Endothelial cell of umbilical vein (primary cell): ENCODE results near the gene PEX10. TPM values are rescaled to one million over a fixed set of nuclear protein-coding genes. Genes with fewer than 3 reads are reported as not detected.

Experiments used
- BruUV-seq: library from RNA; stranded (reverse); fragments of 400-500 nt; replicated peaks from 2 replicates; lab custom pipeline; 2021; lab: Mats Ljungman, UMichigan
- CTCF ChIA-PET: fragments of 300-600, 350-600 bp; sonication (Branson Sonifier 250); formaldehyde crosslinking; loops from one replicate; lab custom pipeline; 2021; ENCODE audit warnings: antibody characterized with exemption, inconsistent platforms; lab: Charles Lee
- POLR2A ChIA-PET: fragments of 300-600, 350-600 bp; sonication (Branson Sonifier 250); formaldehyde crosslinking; loops from one replicate; lab custom pipeline; 2021; ENCODE audit warnings: antibody characterized with exemption, inconsistent platforms; lab: Charles Lee
- DNase-seq: peaks from one replicate; pipeline ENCODE4 v3.0.0-alpha.2; 2011; ENCODE audit warnings: low read depth, low spot score
- FAIRE-seq: peaks from 2 replicates; lab custom pipeline; 2011; peaks lifted over from hg19 to GRCh38; lab: Jason Lieb, UNC
- H2AFZ ChIP-seq: 2 replicates; pipeline ENCODE4 v1.6.0; 2012; ENCODE audit warnings: low read depth, low read length, control low read depth, inconsistent platforms
- H3K27ac ChIP-seq: 2 replicates; pipeline ENCODE4 v1.5.1; 2011; ENCODE audit warnings: low read depth, mild to moderate bottlenecking, control low read depth, low read length, moderate library complexity; ENCODE audit not compliant: insufficient read depth
- H3K27me3 ChIP-seq, 2 experiments: 2 replicates each; pipeline versions ENCODE4 v1.6.0 to v1.6.1; 2011; ENCODE audit warnings: low read length in 2 of 2, mixed read lengths in 1 of 2; ENCODE audit not compliant: control insufficient read depth in 2 of 2, insufficient read depth in 2 of 2
- H3K36me3 ChIP-seq, 2 experiments: 2 replicates in 1 of 2; 3 replicates in 1 of 2; pipeline ENCODE4 v1.5.1; 2011; ENCODE audit warnings: low read length in 2 of 2, mild to moderate bottlenecking in 1 of 2, moderate library complexity in 1 of 2; ENCODE audit not compliant: control insufficient read depth in 2 of 2, insufficient read depth in 2 of 2; ENCODE audit errors: extremely low read depth in 1 of 2
- H3K4me1 ChIP-seq: 3 replicates; pipeline ENCODE4 v1.5.1; 2011; ENCODE audit warnings: mild to moderate bottlenecking, low read length; ENCODE audit not compliant: control insufficient read depth, insufficient read depth; ENCODE audit errors: extremely low read depth
- H3K4me2 ChIP-seq: 2 replicates; pipeline ENCODE4 v1.6.1; 2011; ENCODE audit warnings: low read length, control low read depth, mixed read lengths; ENCODE audit not compliant: insufficient read depth
- H3K4me3 ChIP-seq, 3 experiments: fragments of 200-600 bp in 1 of 3; sonication (generic), shearing (Covaris generic) in 1 of 3; replicated peaks in 1 of 3; 2 replicates each; pipeline ENCODE4 v1.5.1; 2011 to 2016; ENCODE audit warnings: control low read depth in 3 of 3, low read length in 3 of 3, mild to moderate bottlenecking in 2 of 3, inconsistent platforms in 1 of 3, low read depth in 1 of 3, moderate library complexity in 1 of 3; ENCODE audit not compliant: insufficient read depth in 1 of 3
- H3K79me2 ChIP-seq: 2 replicates; pipeline ENCODE4 v1.6.0; 2012; ENCODE audit warnings: low read length, inconsistent platforms; ENCODE audit not compliant: control insufficient read depth, insufficient read depth
- H3K9ac ChIP-seq: replicated peaks from 2 replicates; pipeline ENCODE3; 2011; ENCODE audit warnings: low read length, control low read depth; ENCODE audit not compliant: insufficient read depth; ENCODE audit errors: extremely low read depth
- H3K9me1 ChIP-seq: replicated peaks from 3 replicates; pipeline ENCODE4 v1.6.0; 2011; ENCODE audit warnings: mild to moderate bottlenecking, low read length; ENCODE audit not compliant: control insufficient read depth, insufficient read depth; ENCODE audit errors: extremely low read depth
- H3K9me3 ChIP-seq: replicated peaks from 2 replicates; pipeline ENCODE4 v1.5.1; 2012; ENCODE audit warnings: low read length, inconsistent platforms; ENCODE audit not compliant: control insufficient read depth, insufficient read depth
- H4K20me1 ChIP-seq: replicated peaks from 2 replicates; pipeline ENCODE3; 2011; ENCODE audit warnings: mild to moderate bottlenecking, low read length; ENCODE audit not compliant: control insufficient read depth, insufficient read depth; ENCODE audit errors: extremely low read depth
- CTCF ChIP-seq, 2 donors: IDR thresholded peaks; 1 replicate in 1 of 2; 2 replicates in 1 of 2; pipeline ENCODE4 v1.5.1; 2011; ENCODE audit warnings: low read length in 2 of 2, mild to moderate bottlenecking in 2 of 2, moderate library complexity in 2 of 2, control low read depth in 1 of 2, inconsistent platforms in 1 of 2, low read depth in 1 of 2; ENCODE audit not compliant: insufficient read depth in 1 of 2; ENCODE audit errors: extremely low read depth in 1 of 2
- EZH2 ChIP-seq: IDR thresholded peaks from 2 replicates; pipeline ENCODE4 v1.6.1; 2012; ENCODE audit warnings: borderline replicate concordance, low read depth, mild to moderate bottlenecking, moderate library complexity, low read length, inconsistent platforms; ENCODE audit not compliant: severe bottlenecking
- FOS ChIP-seq: IDR thresholded peaks from 2 replicates; pipeline ENCODE4 v1.6.1; 2011; ENCODE audit warnings: mild to moderate bottlenecking, low read length, moderate library complexity, borderline replicate concordance; ENCODE audit not compliant: insufficient read depth
- GATA2 ChIP-seq: IDR thresholded peaks from 2 replicates; pipeline ENCODE4 v1.7.0; 2011; ENCODE audit warnings: low read depth, mild to moderate bottlenecking, moderate library complexity, mixed read lengths, low read length; ENCODE audit not compliant: insufficient read length, insufficient read depth
- JUN ChIP-seq: IDR thresholded peaks from 2 replicates; pipeline ENCODE4 v1.6.1; 2011; ENCODE audit warnings: borderline replicate concordance, low read depth; ENCODE audit not compliant: insufficient read length, insufficient read depth
- MAX ChIP-seq: IDR thresholded peaks from 2 replicates; pipeline ENCODE4 v1.6.1; 2011; ENCODE audit not compliant: insufficient read depth, insufficient read length
- MYC ChIP-seq: IDR thresholded peaks from one replicate; pipeline ENCODE4 v1.6.1; 2011; ENCODE audit warnings: mild to moderate bottlenecking, low read depth, low read length
- POLR2A ChIP-seq: IDR thresholded peaks from 2 replicates; pipeline ENCODE4 v1.6.1; 2012; ENCODE audit warnings: low read depth, mild to moderate bottlenecking, control low read depth, low read length
- POLR2AphosphoS5 ChIP-seq: IDR thresholded peaks from 2 replicates; pipeline ENCODE4 v1.6.1; 2012; ENCODE audit warnings: low read depth, mild to moderate bottlenecking, control low read depth, low read length, moderate library complexity; ENCODE audit not compliant: insufficient read depth
- dilution Hi-C: fragments of 300-500 bp; cut with MboI; formaldehyde crosslinking; loops from one replicate; pipeline ENCODE4 v1.15.0; 2019; ENCODE audit warnings: low sequenced_read_pairs; ENCODE audit not compliant: extremely low pct_ligation_motif_present
- intact Hi-C: fragments of 100-400 bp; cut with micrococcal nuclease; formaldehyde crosslinking; loops from one replicate; pipeline ENCODE4 v1.10.0; 2022
- polyA plus RNA-seq, 4 experiments: library from polyadenylated mRNA; depleted of rRNA in 3 of 4; stranded (reverse) in 3 of 4; unstranded in 1 of 4; fragments of >200 nt; gene quantifications; 2 replicates each; pipeline versions ENCODE4 v1.2.1 to v1.2.3, GENCODE V29; 2011 to 2012; ENCODE audit warnings: missing spikeins in 1 of 4
- total RNA-seq: library from RNA; stranded (reverse); gene quantifications from 2 replicates; pipeline ENCODE4 v1.2.3, GENCODE V29; 2021

PEX10 gene
- total and polyA plus RNA-seq, 2 donors (not counting 3 experiments of a cell fraction or from before 2014, with no cell fraction given), result 25.1 to 26.7 TPM

DNA sequence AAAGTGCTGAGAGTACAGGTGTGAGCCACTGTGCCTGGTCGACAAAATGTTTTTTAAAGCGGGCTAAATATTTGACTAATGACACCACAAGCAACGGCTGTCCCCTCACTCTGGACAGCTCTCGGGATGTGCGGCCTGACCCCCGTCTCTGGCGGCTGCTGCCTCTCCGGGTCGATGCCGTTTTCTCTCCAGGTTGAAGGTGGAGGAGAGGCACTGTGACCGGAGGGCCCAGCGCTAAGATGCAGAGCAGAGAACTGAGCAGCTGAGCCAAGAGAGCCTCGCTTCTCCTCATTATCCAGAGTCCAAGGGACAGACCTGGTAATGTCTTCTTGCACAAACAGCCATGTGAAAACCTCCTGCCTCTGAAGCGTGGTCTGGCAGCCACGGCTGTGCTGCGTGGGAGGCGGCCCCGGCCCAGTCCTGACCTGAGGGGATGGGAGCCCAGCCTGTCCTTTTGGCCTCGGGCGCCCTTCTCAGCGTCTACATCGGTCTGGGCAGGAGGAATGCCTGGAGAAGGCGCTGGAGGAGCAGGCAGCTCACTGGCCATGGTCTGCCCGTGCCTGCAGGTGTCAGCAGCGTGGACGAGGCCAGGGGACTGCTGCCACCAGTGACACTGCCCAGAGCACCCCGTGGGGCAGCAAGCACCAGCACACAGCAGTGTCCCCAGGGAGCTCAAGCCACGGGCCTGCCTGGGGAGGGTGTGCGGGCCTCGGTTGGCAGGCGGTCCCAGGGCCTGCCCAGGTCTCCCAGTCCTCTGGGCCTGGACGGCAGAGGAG lies 31.4 kb downstream of the PEX10 start:
- Histone ChIP-seq H3K27me3 (no peaks in the 10 kb centered on the region), H3K9me1 (no peaks in the 10 kb centered on the region), H3K4me2 (no peak overlapping the region), H3K4me3 (no peak overlapping the region), H3K9me3 (no peaks in the 10 kb centered on the region), H2AFZ (no peak overlapping the region), H3K27ac (no peak overlapping the region), H3K9ac (no peak overlapping the region), H3K36me3 (no peaks in the 10 kb centered on the region), H3K79me2 (no peaks in the 10 kb centered on the region), H3K4me1 (no peaks in the 10 kb centered on the region), H4K20me1 (no peaks in the 10 kb centered on the region)
- ChIA-PET POLR2A (interaction anchor here (0.6 to 2.6 kb wide), 5 partner anchors 66 to 186 kb away, joined by 3 to 15 read pairs (median 6); partner anchors contain the start of gene FAAP20), CTCF (interaction anchor here (0.6 to 8.9 kb wide), 35 partner anchors 8 to 1044 kb away, joined by 3 to 631 read pairs (median 9); partner anchors contain the start of genes FAAP20, MORN1, RER1 and SKI)
- FAIRE-seq (no peak), DNase-seq (no peak)
- intact Hi-C loops (loop anchor here (1.0 to 5.0 kb wide), 6 partner anchors 10 to 186 kb away; partner anchors contain the start of genes MORN1 and RER1), dilution Hi-C loops (no loop called here)
- no TSS peak for BruUV-seq
- no peak for TF ChIP-seq EZH2
- TF ChIP-seq MAX, result no peak
- TF ChIP-seq POLR2AphosphoS5, result no peak
- TF ChIP-seq CTCF (IDR thresholded peaks at IDR 0.05; ENCODE audit: extremely low read depth in 1 of 2, insufficient read depth in 1 of 2, low read depth in 1 of 2, low read length in 2 of 2), result no peak
- no peak for TF ChIP-seq FOS
- no peak for TF ChIP-seq MYC
- TF ChIP-seq POLR2A, result no peak
- no peak for TF ChIP-seq GATA2
- no peak for TF ChIP-seq JUN
